A673 (cell line): ENCODE measurements around the gene CNIH2.

Experiments
- EZH2 ChIP-seq: fragments of 200-600 bp; sonication (generic); IDR thresholded peaks from 2 replicates; pipeline ENCODE4 v1.6.1; 2017; ENCODE audit warnings: borderline replicate concordance, low read depth, mild to moderate bottlenecking, mixed read lengths, antibody characterized with exemption, low read length; ENCODE audit not compliant: poor library complexity, severe bottlenecking
- TF ChIP-seq, protein P1 (sequence below): fragments of 300-800, 200-600 bp; sonication (generic); conservative IDR thresholded peaks from 2 replicates; pipeline ENCODE4 v1.5.1; 2017; ENCODE audit warnings: low read depth, mild to moderate bottlenecking, antibody characterized with exemption, low read length, moderate library complexity, mixed read lengths

DNA sequence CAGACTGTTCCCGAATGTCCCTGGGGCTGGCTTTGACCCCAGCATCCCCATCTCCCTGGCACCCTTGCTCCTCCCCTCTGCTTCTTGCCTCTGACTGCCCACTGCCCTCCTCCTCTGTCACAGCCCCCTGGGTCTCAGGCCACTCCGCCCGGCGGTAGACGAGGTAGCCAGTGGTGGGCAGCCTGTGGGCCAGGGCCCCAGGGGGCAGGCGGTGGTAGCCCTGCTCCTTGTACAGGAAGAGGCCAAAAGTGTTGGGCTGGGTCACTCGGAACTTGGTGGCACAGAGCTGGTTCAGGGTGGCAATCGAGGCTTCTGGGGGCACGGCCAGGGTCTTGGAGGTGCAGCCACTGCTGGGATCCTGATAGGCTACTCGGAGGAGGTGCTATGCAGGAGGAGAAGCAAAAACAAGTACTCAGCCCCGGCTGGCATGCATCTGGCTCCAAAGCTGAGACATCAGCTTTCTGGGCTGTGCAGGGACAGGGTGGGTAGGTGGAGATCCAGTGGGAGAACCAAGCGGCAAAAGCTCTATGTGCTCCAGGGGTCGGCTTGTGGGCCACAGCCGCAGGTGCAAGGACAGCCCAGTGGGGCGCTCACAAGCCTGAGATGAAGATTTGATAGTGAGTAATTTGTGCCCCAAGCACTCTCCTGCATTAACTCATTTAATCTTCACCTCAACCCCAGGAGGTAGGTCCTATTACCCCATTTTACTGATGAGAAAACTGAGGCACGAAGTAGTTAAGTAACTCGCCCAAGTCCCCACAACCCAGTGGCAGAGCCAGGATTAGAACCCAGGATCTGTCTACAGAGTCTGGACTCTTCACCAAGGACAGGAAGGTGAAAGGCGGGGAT, 54.6 kb downstream of the CNIH2 start:
- TF ChIP-seq, protein P1, sequence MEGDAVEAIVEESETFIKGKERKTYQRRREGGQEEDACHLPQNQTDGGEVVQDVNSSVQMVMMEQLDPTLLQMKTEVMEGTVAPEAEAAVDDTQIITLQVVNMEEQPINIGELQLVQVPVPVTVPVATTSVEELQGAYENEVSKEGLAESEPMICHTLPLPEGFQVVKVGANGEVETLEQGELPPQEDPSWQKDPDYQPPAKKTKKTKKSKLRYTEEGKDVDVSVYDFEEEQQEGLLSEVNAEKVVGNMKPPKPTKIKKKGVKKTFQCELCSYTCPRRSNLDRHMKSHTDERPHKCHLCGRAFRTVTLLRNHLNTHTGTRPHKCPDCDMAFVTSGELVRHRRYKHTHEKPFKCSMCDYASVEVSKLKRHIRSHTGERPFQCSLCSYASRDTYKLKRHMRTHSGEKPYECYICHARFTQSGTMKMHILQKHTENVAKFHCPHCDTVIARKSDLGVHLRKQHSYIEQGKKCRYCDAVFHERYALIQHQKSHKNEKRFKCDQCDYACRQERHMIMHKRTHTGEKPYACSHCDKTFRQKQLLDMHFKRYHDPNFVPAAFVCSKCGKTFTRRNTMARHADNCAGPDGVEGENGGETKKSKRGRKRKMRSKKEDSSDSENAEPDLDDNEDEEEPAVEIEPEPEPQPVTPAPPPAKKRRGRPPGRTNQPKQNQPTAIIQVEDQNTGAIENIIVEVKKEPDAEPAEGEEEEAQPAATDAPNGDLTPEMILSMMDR: no peak
- TF ChIP-seq EZH2: no peak
